ENCODE data around the gene SORBS2. TPM values are rescaled to one million over a fixed set of nuclear protein-coding genes. Genes with fewer than 3 reads are reported as not detected.

The SORBS2 gene
- total and polyA plus RNA-seq, 3 donors from 2014 or later: 20.2 to 47.7 (median 26.0) TPM

DNA sequence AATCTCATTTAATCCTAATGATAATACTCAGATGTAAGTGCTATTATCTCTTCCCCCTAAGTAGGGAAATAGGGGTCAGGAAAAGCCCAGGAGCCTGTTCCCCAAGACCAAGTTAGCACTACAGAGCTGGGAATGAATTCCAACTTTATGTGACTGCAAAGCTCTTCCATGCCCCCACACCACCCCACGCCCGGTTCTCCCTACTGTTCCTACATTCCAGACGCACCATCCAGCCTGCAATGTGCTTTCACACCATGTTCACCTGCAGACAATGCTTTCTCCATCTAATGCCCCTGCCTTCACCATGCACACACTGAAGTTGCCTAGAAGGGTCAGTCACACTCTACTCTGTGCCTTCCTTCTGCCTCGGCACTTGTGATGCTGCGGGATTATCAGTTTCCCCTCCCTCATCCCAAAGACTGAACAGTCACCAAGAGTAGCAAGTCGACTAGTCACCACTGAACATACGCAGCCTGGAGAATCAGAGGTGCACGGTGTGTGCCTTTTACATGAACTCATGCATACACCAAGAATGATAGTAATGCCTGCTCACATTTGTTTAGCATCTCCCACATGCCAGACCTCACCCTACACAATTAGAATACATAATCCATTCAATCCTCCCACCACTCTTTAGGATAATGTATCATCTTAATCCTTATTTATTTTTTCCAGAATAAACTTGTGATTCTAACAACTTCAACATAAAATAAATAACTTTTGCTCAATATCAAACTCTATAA is 14.2 kb downstream of the SORBS2 start:
- no peak overlapping the region for H3K27ac ChIP-seq
- H3K36me3 ChIP-seq (ENCODE audit: low read depth, missing control alignments): no peaks in the 10 kb centered on the region
- no peaks in the 10 kb centered on the region for H3K9me3 ChIP-seq
- no peak for DNase-seq
- H3K27me3 ChIP-seq: no peaks in the 10 kb centered on the region
- no peak for TF ChIP-seq CTCF (IDR thresholded peaks at IDR 0.05)
- no peak for TF ChIP-seq POLR2A (IDR thresholded peaks at IDR 0.05)
- H3K4me1 ChIP-seq: peaks cover 4% of the 10 kb centered on the region
- 79 to 86% methylated on average over 8 of the region's 8 CpGs for WGBS, 2 donors
- H3K4me3 ChIP-seq: no peak overlapping the region
- intact Hi-C loops (cut with DNase I; ENCODE audit: low total_unique reads): no loop called here

DNA sequence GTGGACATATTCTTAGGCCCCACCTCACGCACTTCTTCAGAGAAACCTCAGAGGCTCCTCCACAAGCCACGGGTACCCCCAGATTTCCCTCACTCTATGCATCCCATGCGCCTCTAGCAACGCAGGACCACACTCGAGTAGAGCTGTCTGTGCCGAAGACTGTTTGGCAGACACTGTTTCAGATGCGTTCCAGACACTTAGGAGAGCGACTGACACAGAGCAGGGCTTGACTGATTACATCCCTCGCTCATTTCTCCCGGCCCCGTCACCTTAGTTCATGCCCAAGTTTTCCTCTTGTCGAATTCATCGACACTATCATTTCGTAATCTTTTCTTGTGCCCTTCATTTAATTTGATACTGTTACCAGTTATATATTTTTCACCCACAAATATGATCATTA is 15.0 kb downstream of the SORBS2 start:
- no peak overlapping the region for H3K4me3 ChIP-seq
- 83 to 87% methylated on average over 14 of the region's 14 CpGs for WGBS, 2 donors
- H3K36me3 ChIP-seq (ENCODE audit: low read depth, missing control alignments): no peaks in the 10 kb centered on the region
- no peak overlapping the region for H3K27ac ChIP-seq
- peaks cover 4% of the 10 kb centered on the region for H3K4me1 ChIP-seq
- H3K9me3 ChIP-seq: no peaks in the 10 kb centered on the region
- intact Hi-C loops (cut with DNase I; ENCODE audit: low total_unique reads): no loop called here
- no peak for DNase-seq
- no peaks in the 10 kb centered on the region for H3K27me3 ChIP-seq
- TF ChIP-seq CTCF (IDR thresholded peaks at IDR 0.05) (no peak), POLR2A (IDR thresholded peaks at IDR 0.05) (no peak)

DNA sequence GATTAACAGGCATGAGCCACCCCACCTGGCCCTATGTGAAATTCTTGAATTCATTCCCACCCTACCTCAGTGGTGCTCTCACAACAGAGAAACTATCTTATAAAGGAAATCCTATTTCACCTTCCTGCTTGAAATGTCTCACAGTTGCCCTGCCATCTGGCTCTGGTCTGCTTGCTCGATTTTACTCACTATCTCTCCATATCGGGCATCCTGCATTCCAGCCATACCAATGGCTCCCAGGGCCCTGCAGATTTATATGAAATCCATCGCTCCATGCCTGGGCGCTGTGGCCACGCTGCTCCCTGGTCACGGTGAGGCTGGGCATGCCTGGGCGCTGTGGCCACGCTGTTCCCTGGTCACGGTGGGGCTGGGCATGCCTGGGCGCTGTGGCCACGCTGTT is 15.8 kb downstream of the SORBS2 start:
- 63 to 89% methylated on average over 7 to 8 of the region's 11 CpGs for WGBS, 2 donors
- no peak for DNase-seq
- Histone ChIP-seq H3K4me3 (no peak overlapping the region), H3K9me3 (no peaks in the 10 kb centered on the region), H3K27me3 (no peaks in the 10 kb centered on the region), H3K4me1 (peaks cover 4% of the 10 kb centered on the region), H3K36me3 (ENCODE audit: low read depth, missing control alignments) (no peaks in the 10 kb centered on the region), H3K27ac (no peak overlapping the region)
- intact Hi-C loops (cut with DNase I; ENCODE audit: low total_unique reads): no loop called here
- TF ChIP-seq CTCF (IDR thresholded peaks at IDR 0.05): no peak
- no peak for TF ChIP-seq POLR2A (IDR thresholded peaks at IDR 0.05)

DNA sequence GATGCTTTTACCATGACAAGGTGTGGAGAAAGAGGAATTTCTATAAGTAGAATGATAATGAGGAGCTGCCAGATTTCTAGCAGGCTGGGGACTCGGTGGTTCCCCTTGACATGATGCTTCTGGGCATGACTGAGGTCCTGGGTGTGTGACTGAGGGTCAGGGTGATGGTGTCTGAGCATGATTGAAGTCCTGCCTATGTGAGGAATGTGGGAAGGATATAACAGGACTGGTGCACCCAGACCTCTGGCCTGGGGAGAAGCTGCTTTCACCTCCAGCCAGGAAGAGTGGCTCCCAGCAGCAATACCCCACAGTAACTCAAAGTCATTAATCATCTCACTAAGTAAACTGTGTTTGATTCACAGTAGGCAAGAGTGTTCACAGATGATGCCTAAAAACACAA is 17.4 kb downstream of the SORBS2 start:
- Histone ChIP-seq H3K9me3 (no peaks in the 10 kb centered on the region), H3K27me3 (no peaks in the 10 kb centered on the region), H3K36me3 (ENCODE audit: low read depth, missing control alignments) (no peaks in the 10 kb centered on the region), H3K27ac (no peak overlapping the region), H3K4me3 (no peak overlapping the region), H3K4me1 (peaks cover 4% of the 10 kb centered on the region)
- TF ChIP-seq POLR2A (IDR thresholded peaks at IDR 0.05) (no peak), CTCF (IDR thresholded peaks at IDR 0.05) (no peak)
- WGBS, 2 donors: 85 to 100% methylated on average over 1 of the region's 1 CpG
- no peak for DNase-seq
- intact Hi-C loops (cut with DNase I; ENCODE audit: low total_unique reads): no loop called here

GRCh38 chr4:185793716-185794115 is 18.3 kb downstream of the SORBS2 start:
- Histone ChIP-seq H3K4me3 (no peak overlapping the region), H3K9me3 (no peaks in the 10 kb centered on the region), H3K27me3 (no peaks in the 10 kb centered on the region), H3K4me1 (peaks cover 4% of the 10 kb centered on the region), H3K36me3 (ENCODE audit: low read depth, missing control alignments) (no peaks in the 10 kb centered on the region), H3K27ac (no peak overlapping the region)
- intact Hi-C loops (cut with DNase I; ENCODE audit: low total_unique reads): no loop called here
- no peak for DNase-seq
- WGBS, 2 donors: 89% methylated on average over 4 of the region's 4 CpGs
- TF ChIP-seq CTCF (IDR thresholded peaks at IDR 0.05) (no peak), POLR2A (IDR thresholded peaks at IDR 0.05) (no peak)

Data from testis (tissue), 3 donors.